ENCODE results near the gene NACC2.

Gene NACC2

DNA sequence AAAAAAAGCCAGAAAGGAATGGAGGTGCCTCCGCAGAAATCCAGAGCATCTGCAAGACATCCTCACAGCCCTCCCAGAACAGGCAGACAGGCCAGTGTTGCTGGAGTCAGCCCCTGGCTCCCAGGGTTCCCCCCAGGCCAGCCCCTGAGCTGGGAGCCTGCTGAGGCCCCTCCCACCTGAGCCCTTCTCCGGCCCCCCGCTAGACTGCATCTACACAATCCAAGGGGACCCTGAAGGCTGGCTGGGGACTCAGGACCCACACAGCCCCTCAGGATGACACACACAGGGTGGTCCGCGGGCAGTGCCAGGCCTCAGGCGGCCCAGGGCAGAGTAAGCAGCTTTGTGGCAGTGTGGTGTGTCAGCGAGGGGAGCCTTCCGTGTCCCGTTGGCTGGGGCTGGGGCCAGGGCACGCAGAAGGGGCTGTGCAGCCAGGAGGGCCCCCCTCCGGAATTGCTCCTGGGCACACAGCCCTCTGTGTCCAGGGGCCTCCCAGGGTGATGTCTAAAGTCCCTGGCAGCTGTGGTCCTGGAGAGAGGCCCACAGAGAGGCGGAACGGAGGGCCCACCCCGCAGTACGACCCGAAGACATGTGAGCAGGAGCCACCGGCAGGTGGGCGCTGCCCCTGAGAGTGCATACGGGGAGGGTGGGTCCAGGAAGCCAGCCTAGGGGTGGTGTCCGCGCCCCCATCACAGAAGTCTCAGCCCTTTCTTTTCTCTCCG, 20.7 kb upstream of the NACC2 start:
- DNase-seq (ENCODE audit: low read depth): no peak
- TF ChIP-seq, protein P1, sequence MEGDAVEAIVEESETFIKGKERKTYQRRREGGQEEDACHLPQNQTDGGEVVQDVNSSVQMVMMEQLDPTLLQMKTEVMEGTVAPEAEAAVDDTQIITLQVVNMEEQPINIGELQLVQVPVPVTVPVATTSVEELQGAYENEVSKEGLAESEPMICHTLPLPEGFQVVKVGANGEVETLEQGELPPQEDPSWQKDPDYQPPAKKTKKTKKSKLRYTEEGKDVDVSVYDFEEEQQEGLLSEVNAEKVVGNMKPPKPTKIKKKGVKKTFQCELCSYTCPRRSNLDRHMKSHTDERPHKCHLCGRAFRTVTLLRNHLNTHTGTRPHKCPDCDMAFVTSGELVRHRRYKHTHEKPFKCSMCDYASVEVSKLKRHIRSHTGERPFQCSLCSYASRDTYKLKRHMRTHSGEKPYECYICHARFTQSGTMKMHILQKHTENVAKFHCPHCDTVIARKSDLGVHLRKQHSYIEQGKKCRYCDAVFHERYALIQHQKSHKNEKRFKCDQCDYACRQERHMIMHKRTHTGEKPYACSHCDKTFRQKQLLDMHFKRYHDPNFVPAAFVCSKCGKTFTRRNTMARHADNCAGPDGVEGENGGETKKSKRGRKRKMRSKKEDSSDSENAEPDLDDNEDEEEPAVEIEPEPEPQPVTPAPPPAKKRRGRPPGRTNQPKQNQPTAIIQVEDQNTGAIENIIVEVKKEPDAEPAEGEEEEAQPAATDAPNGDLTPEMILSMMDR (conservative IDR thresholded peaks at IDR 0.05; ENCODE audit: control insufficient read depth, insufficient read depth, low read depth, low read length): no peak
- H3K4me3 ChIP-seq (ENCODE audit: control insufficient read depth, low read depth, low read length): no peak overlapping the region

DNA sequence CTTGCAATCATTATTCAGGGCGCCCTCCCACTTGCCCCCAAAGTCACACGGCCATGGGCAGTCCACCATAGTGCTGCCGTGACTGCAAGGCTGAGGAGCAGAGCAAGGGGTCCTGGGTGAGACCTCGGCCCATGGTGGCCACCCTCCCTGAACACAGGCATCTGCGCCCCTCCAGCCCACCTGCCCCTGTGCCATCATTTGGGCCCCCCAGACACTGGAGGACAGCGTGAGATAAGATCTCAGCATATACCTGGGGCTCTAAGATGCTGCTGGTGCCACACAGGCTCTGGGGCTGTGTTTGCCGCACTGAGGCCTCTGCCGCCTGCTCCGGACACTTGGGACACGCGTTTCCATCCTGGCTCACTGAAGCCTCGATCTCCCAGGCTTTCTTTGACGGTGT, 20.1 kb upstream of the NACC2 start:
- no peak for DNase-seq (ENCODE audit: low read depth)
- H3K4me3 ChIP-seq (ENCODE audit: control insufficient read depth, low read depth, low read length): no peak overlapping the region
- TF ChIP-seq, protein P1 (conservative IDR thresholded peaks at IDR 0.05; ENCODE audit: control insufficient read depth, insufficient read depth, low read depth, low read length): no peak

DNA sequence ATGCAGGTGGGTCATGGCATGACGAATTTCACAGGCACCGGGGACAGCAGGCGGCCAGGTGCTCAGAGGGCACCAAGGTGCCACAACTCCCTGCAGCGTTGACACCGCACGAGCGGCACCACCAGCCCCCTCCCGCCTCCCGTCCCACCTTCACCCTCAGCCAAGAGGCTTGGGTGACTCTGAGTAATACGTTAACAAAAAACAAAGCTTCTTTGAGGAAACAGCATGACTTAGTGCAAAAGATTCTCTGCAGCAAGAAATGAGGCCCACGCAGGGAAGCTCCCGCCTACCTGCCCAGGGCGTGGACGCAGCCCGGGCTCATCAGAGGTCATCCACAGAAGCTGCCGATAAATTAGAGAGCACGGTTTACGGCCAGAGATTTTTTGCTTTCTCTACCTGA, 19.5 kb upstream of the NACC2 start:
- H3K4me3 ChIP-seq (ENCODE audit: control insufficient read depth, low read depth, low read length): no peak overlapping the region
- TF ChIP-seq, protein P1 (conservative IDR thresholded peaks at IDR 0.05; ENCODE audit: control insufficient read depth, insufficient read depth, low read depth, low read length): no peak
- no peak for DNase-seq (ENCODE audit: low read depth)

DNA sequence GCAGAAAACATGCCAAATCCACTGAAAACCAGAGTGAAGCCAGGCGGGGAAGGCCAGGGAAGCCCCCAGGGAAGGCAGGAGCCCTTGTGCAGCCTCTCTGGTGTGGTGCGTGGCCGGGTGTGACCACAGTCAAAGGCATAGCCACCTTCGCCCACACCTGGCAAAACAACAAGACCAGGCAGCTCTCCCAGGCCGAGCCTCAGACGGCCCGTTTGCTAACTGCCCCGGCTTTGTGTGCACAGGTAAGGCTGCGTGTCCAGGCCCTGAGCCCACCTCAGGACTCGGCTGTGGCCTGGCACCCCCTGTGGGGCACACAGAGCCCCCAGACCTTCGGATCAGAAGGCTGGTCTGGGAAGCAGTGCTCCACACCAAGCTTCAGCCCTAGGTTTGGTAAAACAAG, 17.5 kb upstream of the NACC2 start:
- DNase-seq (ENCODE audit: low read depth): no peak
- H3K4me3 ChIP-seq (ENCODE audit: control insufficient read depth, low read depth, low read length): no peak overlapping the region

DNA sequence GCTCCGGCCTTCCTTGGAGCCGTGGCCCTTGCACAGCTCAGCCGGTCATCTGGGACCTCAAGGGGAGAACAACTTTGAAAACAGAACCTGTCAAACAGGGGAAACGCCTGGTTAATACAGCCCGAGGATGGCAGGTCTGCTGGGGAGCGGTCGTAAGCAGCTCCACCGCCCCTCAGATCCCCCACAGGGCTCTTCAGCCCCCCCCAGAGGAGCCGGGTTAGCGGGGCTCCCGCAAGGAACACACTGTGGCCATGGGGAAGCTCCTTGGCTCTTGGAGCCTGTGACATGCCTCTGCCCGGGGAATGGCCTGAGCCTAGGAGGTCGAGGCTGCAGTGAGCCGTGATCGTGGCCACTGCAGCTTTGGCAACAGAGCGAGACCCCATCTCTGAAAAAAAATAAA, 16.8 kb upstream of the NACC2 start:
- H3K4me3 ChIP-seq (ENCODE audit: control insufficient read depth, low read depth, low read length): no peak overlapping the region
- DNase-seq (ENCODE audit: low read depth): no peak
- TF ChIP-seq, protein P1 (conservative IDR thresholded peaks at IDR 0.05; ENCODE audit: control insufficient read depth, insufficient read depth, low read depth, low read length): no peak

More for the DNA sequence above, 17.5 kb upstream of the NACC2 start:
- TF ChIP-seq, protein P1 (conservative IDR thresholded peaks at IDR 0.05; ENCODE audit: control insufficient read depth, insufficient read depth, low read depth, low read length): no peak

DNA sequence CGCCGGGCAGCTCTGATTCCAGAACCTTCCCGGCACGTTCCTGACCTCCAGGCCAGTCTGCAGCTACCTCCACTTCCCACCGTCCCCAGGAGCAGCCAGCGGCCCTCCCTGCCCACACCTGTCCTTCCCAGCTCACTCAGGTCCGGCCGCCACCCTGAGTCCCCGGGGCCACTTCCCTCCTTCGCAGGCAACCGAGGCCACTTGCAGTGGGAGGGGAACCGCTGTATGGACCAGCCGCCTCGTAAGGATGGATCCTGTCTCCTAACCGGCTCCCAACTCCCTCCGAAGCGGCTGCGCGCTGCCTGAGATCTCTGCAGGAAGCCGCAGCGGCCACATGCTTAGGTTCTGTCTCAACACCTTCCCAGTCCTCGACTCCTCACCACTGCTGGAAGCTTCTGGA, 16.1 kb upstream of the NACC2 start:
- H3K4me3 ChIP-seq (ENCODE audit: control insufficient read depth, low read depth, low read length): no peak overlapping the region
- TF ChIP-seq, protein P1 (conservative IDR thresholded peaks at IDR 0.05; ENCODE audit: control insufficient read depth, insufficient read depth, low read depth, low read length): no peak
- no peak for DNase-seq (ENCODE audit: low read depth)

Measured in fibroblast of mammary gland (primary cell).